ENCODE data around the gene MATCAP1. TPM values are rescaled to one million over a fixed set of nuclear protein-coding genes. Genes with fewer than 3 reads are reported as not detected.

MATCAP1 gene
- total and polyA plus RNA-seq, 2 of the 13 experiments (the other 11 are each of a cell fraction or from before 2014, with no cell fraction given): 11.2 to 24.5 TPM

DNA sequence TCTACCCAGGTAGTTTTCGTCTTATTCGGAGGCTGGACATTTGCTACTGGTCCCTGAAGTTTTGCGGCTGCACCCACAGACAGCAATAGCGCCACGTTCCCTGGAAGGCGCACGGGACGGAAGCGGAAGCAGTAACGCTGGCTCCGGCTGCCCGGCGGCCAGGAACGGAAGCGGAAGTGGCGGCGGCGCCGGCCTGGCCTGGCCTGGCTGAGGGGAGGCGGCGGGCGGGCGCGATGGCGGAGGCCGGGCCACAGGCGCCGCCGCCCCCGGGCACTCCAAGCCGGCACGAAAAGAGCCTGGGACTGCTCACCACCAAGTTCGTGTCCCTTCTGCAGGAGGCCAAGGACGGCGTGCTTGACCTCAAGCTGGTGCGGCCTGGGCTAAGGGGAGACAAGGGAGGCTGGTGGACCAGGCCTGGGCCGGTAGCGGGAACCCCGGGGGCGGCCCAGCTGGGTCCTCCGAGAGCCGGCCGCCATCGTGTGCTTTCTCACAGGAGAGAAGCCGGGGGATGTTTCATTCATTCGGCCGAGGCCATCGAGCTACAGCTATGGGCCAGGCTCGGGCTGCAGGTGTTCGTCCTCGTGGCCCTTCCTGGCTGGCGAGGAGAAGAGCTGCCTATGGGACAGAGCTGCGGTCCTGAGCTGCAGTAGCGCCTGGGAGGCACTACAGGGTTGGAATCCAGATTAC, 8.4 kb upstream of the MATCAP1 start, which contains the start of gene E2F4 (continued):
- TF ChIP-seq, protein P1, sequence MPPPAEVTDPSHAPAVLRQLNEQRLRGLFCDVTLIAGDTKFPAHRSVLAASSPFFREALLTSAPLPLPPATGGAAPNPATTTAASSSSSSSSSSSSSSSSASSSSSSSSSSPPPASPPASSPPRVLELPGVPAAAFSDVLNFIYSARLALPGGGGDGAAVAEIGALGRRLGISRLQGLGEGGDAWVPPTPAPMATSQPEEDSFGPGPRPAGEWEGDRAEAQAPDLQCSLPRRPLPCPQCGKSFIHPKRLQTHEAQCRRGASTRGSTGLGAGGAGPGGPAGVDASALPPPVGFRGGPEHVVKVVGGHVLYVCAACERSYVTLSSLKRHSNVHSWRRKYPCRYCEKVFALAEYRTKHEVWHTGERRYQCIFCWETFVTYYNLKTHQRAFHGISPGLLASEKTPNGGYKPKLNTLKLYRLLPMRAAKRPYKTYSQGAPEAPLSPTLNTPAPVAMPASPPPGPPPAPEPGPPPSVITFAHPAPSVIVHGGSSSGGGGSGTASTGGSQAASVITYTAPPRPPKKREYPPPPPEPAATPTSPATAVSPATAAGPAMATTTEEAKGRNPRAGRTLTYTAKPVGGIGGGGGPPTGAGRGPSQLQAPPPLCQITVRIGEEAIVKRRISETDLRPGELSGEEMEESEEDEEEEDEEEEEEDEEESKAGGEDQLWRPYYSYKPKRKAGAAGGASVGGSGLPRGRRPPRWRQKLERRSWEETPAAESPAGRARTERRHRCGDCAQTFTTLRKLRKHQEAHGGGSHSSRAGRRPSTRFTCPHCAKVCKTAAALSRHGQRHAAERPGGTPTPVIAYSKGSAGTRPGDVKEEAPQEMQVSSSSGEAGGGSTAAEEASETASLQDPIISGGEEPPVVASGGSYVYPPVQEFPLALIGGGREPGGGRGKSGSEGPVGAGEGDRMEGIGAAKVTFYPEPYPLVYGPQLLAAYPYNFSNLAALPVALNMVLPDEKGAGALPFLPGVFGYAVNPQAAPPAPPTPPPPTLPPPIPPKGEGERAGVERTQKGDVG (CRISPR knock-in tag; IDR thresholded peaks at IDR 0.05; ENCODE audit: borderline replicate concordance): no peak
- TF ChIP-seq ZNF350 (CRISPR knock-in tag; IDR thresholded peaks at IDR 0.05; ENCODE audit: borderline replicate concordance, low read depth) (peak; percentile 32; the same call in 1 of the 2 replicates), PAF1 (CRISPR knock-in tag; IDR thresholded peaks at IDR 0.05) (no peak), ZNF883 (CRISPR knock-in tag; IDR thresholded peaks at IDR 0.05; ENCODE audit: not compliant biosample characterization) (peak; percentile 89), MAFF (IDR thresholded peaks at IDR 0.05; ENCODE audit: low read depth, low read length) (0 out of 2 replicates have a peak, but pooled peaks have one; percentile 1), RNF2 (conservative IDR thresholded peaks at IDR 0.05; ENCODE audit: low read depth) (peak; percentile 86), TOPORS (CRISPR knock-in tag; IDR thresholded peaks at IDR 0.05) (peak; percentile 69; the same call in 1 of the 2 replicates), ZNF841 (CRISPR knock-in tag; IDR thresholded peaks at IDR 0.05; ENCODE audit: borderline replicate concordance) (peak; percentile 81), HNRNPUL1 (IDR thresholded peaks at IDR 0.05; ENCODE audit: low read depth, low read length) (no peak), KLF15 (CRISPR knock-in tag; IDR thresholded peaks at IDR 0.05; ENCODE audit: borderline replicate concordance) (no peak), ZNF615 (CRISPR knock-in tag; IDR thresholded peaks at IDR 0.05; ENCODE audit: borderline replicate concordance) (no peak)
- TF ChIP-seq, protein P2, sequence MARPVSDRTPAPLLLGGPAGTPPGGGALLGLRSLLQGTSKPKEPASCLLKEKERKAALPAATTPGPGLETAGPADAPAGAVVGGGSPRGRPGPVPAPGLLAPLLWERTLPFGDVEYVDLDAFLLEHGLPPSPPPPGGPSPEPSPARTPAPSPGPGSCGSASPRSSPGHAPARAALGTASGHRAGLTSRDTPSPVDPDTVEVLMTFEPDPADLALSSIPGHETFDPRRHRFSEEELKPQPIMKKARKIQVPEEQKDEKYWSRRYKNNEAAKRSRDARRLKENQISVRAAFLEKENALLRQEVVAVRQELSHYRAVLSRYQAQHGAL (CRISPR knock-in tag; IDR thresholded peaks at IDR 0.05; ENCODE audit: not compliant biosample characterization): no peak
- TF ChIP-seq, protein P3, sequence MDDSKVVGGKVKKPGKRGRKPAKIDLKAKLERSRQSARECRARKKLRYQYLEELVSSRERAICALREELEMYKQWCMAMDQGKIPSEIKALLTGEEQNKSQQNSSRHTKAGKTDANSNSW (CRISPR knock-in tag; IDR thresholded peaks at IDR 0.05; ENCODE audit: borderline replicate concordance): peak; percentile 64; the same call in 1 of the 2 replicates
- TF ChIP-seq, protein P4, sequence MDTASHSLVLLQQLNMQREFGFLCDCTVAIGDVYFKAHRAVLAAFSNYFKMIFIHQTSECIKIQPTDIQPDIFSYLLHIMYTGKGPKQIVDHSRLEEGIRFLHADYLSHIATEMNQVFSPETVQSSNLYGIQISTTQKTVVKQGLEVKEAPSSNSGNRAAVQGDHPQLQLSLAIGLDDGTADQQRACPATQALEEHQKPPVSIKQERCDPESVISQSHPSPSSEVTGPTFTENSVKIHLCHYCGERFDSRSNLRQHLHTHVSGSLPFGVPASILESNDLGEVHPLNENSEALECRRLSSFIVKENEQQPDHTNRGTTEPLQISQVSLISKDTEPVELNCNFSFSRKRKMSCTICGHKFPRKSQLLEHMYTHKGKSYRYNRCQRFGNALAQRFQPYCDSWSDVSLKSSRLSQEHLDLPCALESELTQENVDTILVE (CRISPR knock-in tag; IDR thresholded peaks at IDR 0.05): peak; percentile 79; the same call in 1 of the 2 replicates
- TF ChIP-seq, protein P5, sequence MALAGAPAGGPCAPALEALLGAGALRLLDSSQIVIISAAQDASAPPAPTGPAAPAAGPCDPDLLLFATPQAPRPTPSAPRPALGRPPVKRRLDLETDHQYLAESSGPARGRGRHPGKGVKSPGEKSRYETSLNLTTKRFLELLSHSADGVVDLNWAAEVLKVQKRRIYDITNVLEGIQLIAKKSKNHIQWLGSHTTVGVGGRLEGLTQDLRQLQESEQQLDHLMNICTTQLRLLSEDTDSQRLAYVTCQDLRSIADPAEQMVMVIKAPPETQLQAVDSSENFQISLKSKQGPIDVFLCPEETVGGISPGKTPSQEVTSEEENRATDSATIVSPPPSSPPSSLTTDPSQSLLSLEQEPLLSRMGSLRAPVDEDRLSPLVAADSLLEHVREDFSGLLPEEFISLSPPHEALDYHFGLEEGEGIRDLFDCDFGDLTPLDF (CRISPR knock-in tag; IDR thresholded peaks at IDR 0.05): 0 out of 2 replicates have a peak, but pooled peaks have one; percentile 44
- TF ChIP-seq, protein P6, sequence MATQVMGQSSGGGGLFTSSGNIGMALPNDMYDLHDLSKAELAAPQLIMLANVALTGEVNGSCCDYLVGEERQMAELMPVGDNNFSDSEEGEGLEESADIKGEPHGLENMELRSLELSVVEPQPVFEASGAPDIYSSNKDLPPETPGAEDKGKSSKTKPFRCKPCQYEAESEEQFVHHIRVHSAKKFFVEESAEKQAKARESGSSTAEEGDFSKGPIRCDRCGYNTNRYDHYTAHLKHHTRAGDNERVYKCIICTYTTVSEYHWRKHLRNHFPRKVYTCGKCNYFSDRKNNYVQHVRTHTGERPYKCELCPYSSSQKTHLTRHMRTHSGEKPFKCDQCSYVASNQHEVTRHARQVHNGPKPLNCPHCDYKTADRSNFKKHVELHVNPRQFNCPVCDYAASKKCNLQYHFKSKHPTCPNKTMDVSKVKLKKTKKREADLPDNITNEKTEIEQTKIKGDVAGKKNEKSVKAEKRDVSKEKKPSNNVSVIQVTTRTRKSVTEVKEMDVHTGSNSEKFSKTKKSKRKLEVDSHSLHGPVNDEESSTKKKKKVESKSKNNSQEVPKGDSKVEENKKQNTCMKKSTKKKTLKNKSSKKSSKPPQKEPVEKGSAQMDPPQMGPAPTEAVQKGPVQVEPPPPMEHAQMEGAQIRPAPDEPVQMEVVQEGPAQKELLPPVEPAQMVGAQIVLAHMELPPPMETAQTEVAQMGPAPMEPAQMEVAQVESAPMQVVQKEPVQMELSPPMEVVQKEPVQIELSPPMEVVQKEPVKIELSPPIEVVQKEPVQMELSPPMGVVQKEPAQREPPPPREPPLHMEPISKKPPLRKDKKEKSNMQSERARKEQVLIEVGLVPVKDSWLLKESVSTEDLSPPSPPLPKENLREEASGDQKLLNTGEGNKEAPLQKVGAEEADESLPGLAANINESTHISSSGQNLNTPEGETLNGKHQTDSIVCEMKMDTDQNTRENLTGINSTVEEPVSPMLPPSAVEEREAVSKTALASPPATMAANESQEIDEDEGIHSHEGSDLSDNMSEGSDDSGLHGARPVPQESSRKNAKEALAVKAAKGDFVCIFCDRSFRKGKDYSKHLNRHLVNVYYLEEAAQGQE (IDR thresholded peaks at IDR 0.05; ENCODE audit: borderline replicate concordance in 1 of 2, low read depth in 1 of 2, low read length in 2 of 2): no peak

Measured in HepG2 (cell line).